ENCODE measurements around the gene ZNF536.

The ZNF536 gene

DNA sequence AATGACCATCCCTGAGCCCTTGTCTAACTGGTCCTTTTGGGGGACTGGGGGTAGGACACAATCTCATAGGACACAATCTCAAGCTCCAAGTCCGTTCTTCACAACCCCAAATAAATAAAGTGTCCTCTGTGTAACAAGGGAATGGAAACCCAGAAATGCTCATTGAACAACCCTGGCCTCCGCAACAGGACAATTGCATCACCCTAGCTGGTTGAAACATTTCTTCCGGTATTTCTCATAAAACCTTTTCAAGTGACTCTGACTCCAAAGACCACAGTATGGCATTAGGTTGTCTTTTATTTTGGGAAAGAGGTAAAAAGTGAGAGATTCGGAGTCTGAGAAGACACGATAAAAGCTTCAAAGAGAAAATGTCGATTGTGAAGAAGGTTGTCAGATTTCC lies 186.6 kb downstream of the ZNF536 start:
- H3K9me3 ChIP-seq (replicated peaks; ENCODE audit: insufficient read depth, low read length) = no peaks in the 10 kb centered on the region
- TF ChIP-seq EZH2phosphoT487 (IDR thresholded peaks at IDR 0.05; ENCODE audit: low read length) = no peak
- no peak for TF ChIP-seq EZH2 (optimal IDR thresholded peaks at IDR 0.05; ENCODE audit: low read depth, low read length)
- TF ChIP-seq, protein P1, sequence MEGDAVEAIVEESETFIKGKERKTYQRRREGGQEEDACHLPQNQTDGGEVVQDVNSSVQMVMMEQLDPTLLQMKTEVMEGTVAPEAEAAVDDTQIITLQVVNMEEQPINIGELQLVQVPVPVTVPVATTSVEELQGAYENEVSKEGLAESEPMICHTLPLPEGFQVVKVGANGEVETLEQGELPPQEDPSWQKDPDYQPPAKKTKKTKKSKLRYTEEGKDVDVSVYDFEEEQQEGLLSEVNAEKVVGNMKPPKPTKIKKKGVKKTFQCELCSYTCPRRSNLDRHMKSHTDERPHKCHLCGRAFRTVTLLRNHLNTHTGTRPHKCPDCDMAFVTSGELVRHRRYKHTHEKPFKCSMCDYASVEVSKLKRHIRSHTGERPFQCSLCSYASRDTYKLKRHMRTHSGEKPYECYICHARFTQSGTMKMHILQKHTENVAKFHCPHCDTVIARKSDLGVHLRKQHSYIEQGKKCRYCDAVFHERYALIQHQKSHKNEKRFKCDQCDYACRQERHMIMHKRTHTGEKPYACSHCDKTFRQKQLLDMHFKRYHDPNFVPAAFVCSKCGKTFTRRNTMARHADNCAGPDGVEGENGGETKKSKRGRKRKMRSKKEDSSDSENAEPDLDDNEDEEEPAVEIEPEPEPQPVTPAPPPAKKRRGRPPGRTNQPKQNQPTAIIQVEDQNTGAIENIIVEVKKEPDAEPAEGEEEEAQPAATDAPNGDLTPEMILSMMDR (IDR thresholded peaks at IDR 0.05; ENCODE audit: low read length) = no peak
- H3K9me2 ChIP-seq (replicated peaks; ENCODE audit: insufficient read depth, low read length) = no peaks in the 10 kb centered on the region
- peaks cover 61% of the 10 kb centered on the region for H3K27me3 ChIP-seq (replicated peaks; ENCODE audit: insufficient read depth, low read length)
- H3K4me1 ChIP-seq (ENCODE audit: low read length) = no peaks in the 10 kb centered on the region
- H3K4me3 ChIP-seq (ENCODE audit: low read length) = no peak overlapping the region
- H3K4me2 ChIP-seq (ENCODE audit: low read depth, low read length) = no peak overlapping the region
- H4K20me1 ChIP-seq (ENCODE audit: insufficient read depth, low read length) = no peaks in the 10 kb centered on the region
- H3K36me3 ChIP-seq (replicated peaks; ENCODE audit: insufficient read depth, low read length) = no peaks in the 10 kb centered on the region
- no peaks in the 10 kb centered on the region for H3F3A ChIP-seq (ENCODE audit: insufficient read depth, low read length)
- no peak overlapping the region for H3K27ac ChIP-seq (ENCODE audit: low read length)
- no peak overlapping the region for H2AFZ ChIP-seq (ENCODE audit: low read length)
- DNase-seq = no peak
- no peak overlapping the region for H3K9ac ChIP-seq (ENCODE audit: low read length)
- no peaks in the 10 kb centered on the region for H3K79me2 ChIP-seq (ENCODE audit: low read length)

DNA sequence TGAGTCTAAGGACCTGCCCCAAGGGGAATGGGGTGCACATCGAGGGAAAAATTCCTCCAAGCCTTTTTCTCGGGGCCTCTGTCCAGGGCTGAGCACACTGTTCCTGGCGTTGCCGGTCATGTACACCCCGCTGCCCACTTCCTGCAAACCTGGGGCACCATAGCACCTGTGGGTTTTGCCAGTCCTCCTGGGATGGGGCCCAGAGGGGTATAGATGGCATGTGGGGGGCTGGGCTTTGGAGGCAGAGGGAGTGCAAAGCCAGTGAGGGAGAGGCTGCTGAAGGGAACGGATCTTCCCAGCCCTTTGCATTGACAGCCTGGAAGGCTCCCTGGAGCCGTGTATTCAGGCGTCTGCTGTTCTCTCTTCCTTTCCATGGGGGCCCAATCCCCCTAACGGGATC lies 187.3 kb downstream of the ZNF536 start:
- Histone ChIP-seq H3K36me3 (replicated peaks; ENCODE audit: insufficient read depth, low read length) (no peaks in the 10 kb centered on the region), H3K4me3 (ENCODE audit: low read length) (no peak overlapping the region), H3F3A (ENCODE audit: insufficient read depth, low read length) (no peaks in the 10 kb centered on the region), H3K4me1 (ENCODE audit: low read length) (no peaks in the 10 kb centered on the region), H3K79me2 (ENCODE audit: low read length) (no peaks in the 10 kb centered on the region), H3K27me3 (replicated peaks; ENCODE audit: insufficient read depth, low read length) (peaks cover 66% of the 10 kb centered on the region), H3K4me2 (ENCODE audit: low read depth, low read length) (no peak overlapping the region), H3K9me3 (replicated peaks; ENCODE audit: insufficient read depth, low read length) (no peaks in the 10 kb centered on the region), H2AFZ (ENCODE audit: low read length) (no peak overlapping the region), H3K9me2 (replicated peaks; ENCODE audit: insufficient read depth, low read length) (no peaks in the 10 kb centered on the region), H3K9ac (ENCODE audit: low read length) (no peak overlapping the region), H3K27ac (ENCODE audit: low read length) (no peak overlapping the region), H4K20me1 (ENCODE audit: insufficient read depth, low read length) (no peaks in the 10 kb centered on the region)
- no peak for DNase-seq
- TF ChIP-seq, protein P1 (IDR thresholded peaks at IDR 0.05; ENCODE audit: low read length) = no peak
- no peak for TF ChIP-seq EZH2phosphoT487 (IDR thresholded peaks at IDR 0.05; ENCODE audit: low read length)
- TF ChIP-seq EZH2 (optimal IDR thresholded peaks at IDR 0.05; ENCODE audit: low read depth, low read length) = no peak

DNA sequence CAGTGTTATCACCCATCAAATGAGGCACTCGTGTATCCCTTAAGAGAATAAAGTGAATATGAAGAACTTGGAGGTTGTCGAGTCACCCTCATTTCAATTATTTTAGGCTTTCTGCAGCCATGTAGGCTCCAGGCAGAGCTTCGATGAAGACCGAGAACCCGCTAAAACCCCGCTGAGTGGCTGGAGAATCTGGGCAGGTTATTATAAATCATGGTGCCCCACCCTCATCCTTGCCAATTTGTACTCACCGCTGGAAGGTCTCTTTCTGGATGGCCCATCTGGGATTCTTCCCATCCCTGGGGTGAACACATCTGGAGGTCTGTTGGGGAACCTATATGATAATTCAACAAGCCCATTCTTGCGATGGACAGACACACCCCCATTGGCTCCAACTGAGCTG lies 190.8 kb downstream of the ZNF536 start:
- Histone ChIP-seq H2AFZ (ENCODE audit: low read length) (no peak overlapping the region), H3K36me3 (replicated peaks; ENCODE audit: insufficient read depth, low read length) (no peaks in the 10 kb centered on the region), H3K27me3 (replicated peaks; ENCODE audit: insufficient read depth, low read length) (peaks cover 54% of the 10 kb centered on the region), H3K27ac (ENCODE audit: low read length) (no peak overlapping the region), H3K4me2 (ENCODE audit: low read depth, low read length) (no peak overlapping the region), H3F3A (ENCODE audit: insufficient read depth, low read length) (no peaks in the 10 kb centered on the region), H3K9me2 (replicated peaks; ENCODE audit: insufficient read depth, low read length) (no peaks in the 10 kb centered on the region), H3K4me3 (ENCODE audit: low read length) (no peak overlapping the region), H3K9me3 (replicated peaks; ENCODE audit: insufficient read depth, low read length) (no peaks in the 10 kb centered on the region), H3K4me1 (ENCODE audit: low read length) (no peaks in the 10 kb centered on the region), H3K9ac (ENCODE audit: low read length) (no peak overlapping the region), H3K79me2 (ENCODE audit: low read length) (no peaks in the 10 kb centered on the region), H4K20me1 (ENCODE audit: insufficient read depth, low read length) (no peaks in the 10 kb centered on the region)
- no peak for DNase-seq
- TF ChIP-seq EZH2 (optimal IDR thresholded peaks at IDR 0.05; ENCODE audit: low read depth, low read length) (no peak), EZH2phosphoT487 (IDR thresholded peaks at IDR 0.05; ENCODE audit: low read length) (no peak)
- TF ChIP-seq, protein P1 (IDR thresholded peaks at IDR 0.05; ENCODE audit: low read length) = no peak
